Measurements from ENCODE around the gene MICOS13. TPM values are rescaled to one million over a fixed set of nuclear protein-coding genes. Genes with fewer than 3 reads are reported as not detected.

The MICOS13 gene
- total and polyA plus RNA-seq, 12 donors, result 122 to 658 (median 139) TPM

DNA sequence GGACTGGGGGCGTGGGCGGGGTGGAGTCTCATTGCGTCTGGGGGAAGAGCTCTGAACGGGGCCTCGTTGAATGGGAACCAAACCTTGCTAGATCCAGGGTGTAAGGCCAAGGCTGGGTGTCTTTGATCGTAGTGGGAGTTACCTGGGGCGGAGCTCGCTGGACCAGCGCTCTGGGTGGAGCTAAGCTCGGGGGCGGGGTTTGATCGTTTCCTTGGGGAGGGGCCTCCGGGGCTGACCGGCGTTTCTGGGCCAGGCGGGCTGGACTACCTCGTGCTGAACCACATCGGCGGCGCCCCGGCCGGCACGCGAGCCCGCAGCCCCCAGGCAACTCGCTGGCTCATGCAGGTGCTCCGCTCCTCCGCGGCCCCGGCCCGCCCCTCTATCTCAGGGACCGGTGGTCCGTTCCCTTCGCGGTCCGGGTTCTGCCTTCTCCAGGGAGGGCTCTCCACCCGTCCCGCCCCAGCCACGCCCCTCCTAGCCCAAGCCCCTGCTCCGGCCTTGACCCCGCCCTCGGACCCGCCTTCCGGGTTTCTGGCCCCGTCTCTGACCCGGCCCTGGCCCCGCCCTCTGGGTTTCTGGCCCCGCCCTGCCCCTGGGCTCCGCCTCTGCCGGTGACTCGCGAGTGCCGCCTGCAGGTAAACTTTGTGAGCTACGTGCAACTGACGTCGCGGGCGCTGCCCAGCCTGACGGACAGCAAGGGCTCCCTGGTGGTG lies 6.5 kb upstream of the MICOS13 start:
- intact Hi-C loops (cut with DNase I), result no loop called here
- WGBS, 2 donors, result 2% methylated on average over 59 of the region's 59 CpGs

GRCh38 chr19:5686326-5686646 lies 6.0 kb upstream of the MICOS13 start:
- DNase-seq (no peak), ATAC-seq (peak in 2 of 8 donors; percentile 1 to 10)
- Histone ChIP-seq H3K36me3 (peaks cover 0 to 1% (median 0%) of the 10 kb centered on the region in 9 donors), H3K4me3 (peak overlapping the region in 9 of 10 donors; percentile 47 to 81 (median 64)), H3K27me3 (no peaks in the 10 kb centered on the region), H3K4me1 (peaks cover 0 to 27% (median 19%) of the 10 kb centered on the region in 9 donors), H3K9me3 (no peaks in the 10 kb centered on the region), H3K27ac (peak overlapping the region in 9 of 10 donors; percentile 64 to 85 (median 75))
- 24 to 46% methylated on average over 16 of the region's 16 CpGs for WGBS, 2 donors
- TF ChIP-seq, protein P1, sequence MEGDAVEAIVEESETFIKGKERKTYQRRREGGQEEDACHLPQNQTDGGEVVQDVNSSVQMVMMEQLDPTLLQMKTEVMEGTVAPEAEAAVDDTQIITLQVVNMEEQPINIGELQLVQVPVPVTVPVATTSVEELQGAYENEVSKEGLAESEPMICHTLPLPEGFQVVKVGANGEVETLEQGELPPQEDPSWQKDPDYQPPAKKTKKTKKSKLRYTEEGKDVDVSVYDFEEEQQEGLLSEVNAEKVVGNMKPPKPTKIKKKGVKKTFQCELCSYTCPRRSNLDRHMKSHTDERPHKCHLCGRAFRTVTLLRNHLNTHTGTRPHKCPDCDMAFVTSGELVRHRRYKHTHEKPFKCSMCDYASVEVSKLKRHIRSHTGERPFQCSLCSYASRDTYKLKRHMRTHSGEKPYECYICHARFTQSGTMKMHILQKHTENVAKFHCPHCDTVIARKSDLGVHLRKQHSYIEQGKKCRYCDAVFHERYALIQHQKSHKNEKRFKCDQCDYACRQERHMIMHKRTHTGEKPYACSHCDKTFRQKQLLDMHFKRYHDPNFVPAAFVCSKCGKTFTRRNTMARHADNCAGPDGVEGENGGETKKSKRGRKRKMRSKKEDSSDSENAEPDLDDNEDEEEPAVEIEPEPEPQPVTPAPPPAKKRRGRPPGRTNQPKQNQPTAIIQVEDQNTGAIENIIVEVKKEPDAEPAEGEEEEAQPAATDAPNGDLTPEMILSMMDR (IDR thresholded peaks at IDR 0.05), result no peak
- intact Hi-C loops (cut with DNase I), result no loop called here

More for the DNA sequence above, 6.5 kb upstream of the MICOS13 start:
- DNase-seq (peak; percentile 97 to 100), ATAC-seq (peak; percentile 76 to 85 (median 80))
- Histone ChIP-seq H3K27ac (peak overlapping the region in 9 of 10 donors; percentile 64 to 85 (median 75)), H3K4me3 (peak overlapping the region; percentile 30 to 81 (median 63)), H3K9me3 (no peaks in the 10 kb centered on the region), H3K36me3 (peaks cover 0 to 7% (median 2%) of the 10 kb centered on the region in 9 donors), H3K4me1 (peaks cover 1 to 30% (median 23%) of the 10 kb centered on the region in 9 donors), H3K27me3 (no peaks in the 10 kb centered on the region)
- TF ChIP-seq, protein P1 (IDR thresholded peaks at IDR 0.05), result peak; percentile 72 to 90 (median 86)

GRCh38 chr19:5684694-5685430 lies 4.5 kb upstream of the MICOS13 start:
- DNase-seq (no peak), ATAC-seq (no peak)
- Histone ChIP-seq H3K4me3 (no peak overlapping the region), H3K4me1 (peaks cover 0 to 23% (median 16%) of the 10 kb centered on the region in 9 donors), H3K9me3 (no peaks in the 10 kb centered on the region), H3K27ac (no peak overlapping the region), H3K27me3 (no peaks in the 10 kb centered on the region), H3K36me3 (no peaks in the 10 kb centered on the region)
- intact Hi-C loops (cut with DNase I), result loop anchor here in 1 of 10 donors (5.0 kb wide), 1 partner anchor 63 kb away; the partner anchor contains the start of genes SAFB and SAFB2
- 88 to 95% methylated on average over 22 of the region's 22 CpGs for WGBS, 2 donors
- TF ChIP-seq, protein P1 (IDR thresholded peaks at IDR 0.05), result no peak

GRCh38 chr19:5683177-5683886 lies 3.0 kb upstream of the MICOS13 start:
- DNase-seq, result no peak
- intact Hi-C loops (cut with DNase I), result loop anchor here in 1 of 10 donors (5.0 kb wide), 1 partner anchor 61 kb away; the partner anchor contains the start of genes SAFB and SAFB2
- H3K9me3 ChIP-seq, result no peaks in the 10 kb centered on the region
- peaks cover 0 to 7% (median 0%) of the 10 kb centered on the region in 9 donors for H3K36me3 ChIP-seq
- H3K4me1 ChIP-seq, result peaks cover 5 to 30% (median 24%) of the 10 kb centered on the region in 9 donors
- H3K27ac ChIP-seq, result no peak overlapping the region
- no peak overlapping the region for H3K4me3 ChIP-seq
- no peak for ATAC-seq
- TF ChIP-seq, protein P1 (IDR thresholded peaks at IDR 0.05), result no peak
- no peaks in the 10 kb centered on the region for H3K27me3 ChIP-seq
- WGBS, 2 donors, result 91 to 93% methylated on average over 10 of the region's 10 CpGs
